Stomach (tissue), 4 donors: ENCODE data around the gene DIPK1A.

ENCODE experiments used
- CTCF ChIP-seq, 7 experiments: fragments of 450-650 bp in 4 of 7; fragments of 200-600 bp in 3 of 7; sonication (generic) in 3 of 7; IDR thresholded peaks; one replicate each; pipeline ENCODE4 v1.5.1; 2016 to 2019; ENCODE audit warnings: antibody characterized with exemption in 7 of 7, control low read depth in 2 of 7, mild to moderate bottlenecking in 1 of 7
- POLR2A ChIP-seq, 4 donors: fragments of 450-650 bp; IDR thresholded peaks; one replicate each; pipeline ENCODE4 v1.6.1; 2016; ENCODE audit warnings: antibody characterized with exemption in 4 of 4, control low read depth in 2 of 4, mild to moderate bottlenecking in 1 of 4, moderate library complexity in 1 of 4

GRCh38 chr1:92840600-92840999 lies 120.7 kb downstream of the DIPK1A start:
- TF ChIP-seq CTCF (IDR thresholded peaks at IDR 0.05): no peak
- TF ChIP-seq POLR2A (IDR thresholded peaks at IDR 0.05): no peak
